ENCODE results near the gene DLX4. TPM values are rescaled to one million over a fixed set of nuclear protein-coding genes. Genes with fewer than 3 reads are reported as not detected.

The DLX4 gene
- total RNA-seq, 1 donor from 2014 or later, result 2.1 TPM

GRCh38 chr17:49925921-49926320 lies 43.1 kb upstream of the DLX4 start:
- TF ChIP-seq CTCF (IDR thresholded peaks at IDR 0.05), result no peak
- H3K9me3 ChIP-seq, result no peaks in the 10 kb centered on the region
- peaks cover 16% of the 10 kb centered on the region for H3K27me3 ChIP-seq
- H3K27ac ChIP-seq, result no peak overlapping the region
- intact Hi-C loops (cut with DNase I), result no loop called here
- DNase-seq (no peak), ATAC-seq (no peak)
- no peaks in the 10 kb centered on the region for H3K36me3 ChIP-seq
- H3K4me3 ChIP-seq, result no peak overlapping the region
- H3K4me1 ChIP-seq, result no peaks in the 10 kb centered on the region

- H3K27ac ChIP-seq, result no peak overlapping the region
- peaks cover 25% of the 10 kb centered on the region for H3K27me3 ChIP-seq
- TF ChIP-seq CTCF (IDR thresholded peaks at IDR 0.05), result no peak
- H3K4me3 ChIP-seq, result no peak overlapping the region
- intact Hi-C loops (cut with DNase I), result no loop called here
- H3K4me1 ChIP-seq, result no peaks in the 10 kb centered on the region
- DNase-seq (no peak), ATAC-seq (no peak)
- no peaks in the 10 kb centered on the region for H3K36me3 ChIP-seq
- no peaks in the 10 kb centered on the region for H3K9me3 ChIP-seq
Observed at GRCh38 chr17:49926886-49927285, 42.1 kb upstream of the DLX4 start.

GRCh38 chr17:49928126-49928800 lies 40.7 kb upstream of the DLX4 start:
- intact Hi-C loops (cut with DNase I), result no loop called here
- Histone ChIP-seq H3K27ac (no peak overlapping the region), H3K27me3 (peaks cover 38% of the 10 kb centered on the region), H3K9me3 (no peaks in the 10 kb centered on the region), H3K4me1 (no peaks in the 10 kb centered on the region), H3K4me3 (no peak overlapping the region), H3K36me3 (no peaks in the 10 kb centered on the region)
- TF ChIP-seq CTCF (IDR thresholded peaks at IDR 0.05), result no peak
- DNase-seq (no peak), ATAC-seq (no peak)

GRCh38 chr17:49928837-49929475 lies 40.0 kb upstream of the DLX4 start:
- TF ChIP-seq CTCF (IDR thresholded peaks at IDR 0.05), result no peak
- Histone ChIP-seq H3K27ac (no peak overlapping the region), H3K27me3 (peaks cover 33% of the 10 kb centered on the region)

GRCh38 chr17:49930880-49931279 lies 38.1 kb upstream of the DLX4 start:
- Histone ChIP-seq H3K36me3 (no peaks in the 10 kb centered on the region), H3K4me3 (no peak overlapping the region), H3K27ac (no peak overlapping the region), H3K9me3 (no peaks in the 10 kb centered on the region), H3K27me3 (peaks cover 24% of the 10 kb centered on the region), H3K4me1 (no peaks in the 10 kb centered on the region)
- no peak for ATAC-seq
- no peak for DNase-seq
- intact Hi-C loops (cut with DNase I), result no loop called here
- no peak for TF ChIP-seq CTCF (IDR thresholded peaks at IDR 0.05)

More at GRCh38 chr17:49928837-49929475, 40.0 kb upstream of the DLX4 start:
- intact Hi-C loops (cut with DNase I), result no loop called here
- H3K9me3 ChIP-seq, result no peaks in the 10 kb centered on the region
- no peak for DNase-seq
- no peak for ATAC-seq
- no peaks in the 10 kb centered on the region for H3K36me3 ChIP-seq
- H3K4me1 ChIP-seq, result no peaks in the 10 kb centered on the region
- H3K4me3 ChIP-seq, result no peak overlapping the region
